ENCODE measurements around the gene BECN2.

- TF ChIP-seq, protein P1, sequence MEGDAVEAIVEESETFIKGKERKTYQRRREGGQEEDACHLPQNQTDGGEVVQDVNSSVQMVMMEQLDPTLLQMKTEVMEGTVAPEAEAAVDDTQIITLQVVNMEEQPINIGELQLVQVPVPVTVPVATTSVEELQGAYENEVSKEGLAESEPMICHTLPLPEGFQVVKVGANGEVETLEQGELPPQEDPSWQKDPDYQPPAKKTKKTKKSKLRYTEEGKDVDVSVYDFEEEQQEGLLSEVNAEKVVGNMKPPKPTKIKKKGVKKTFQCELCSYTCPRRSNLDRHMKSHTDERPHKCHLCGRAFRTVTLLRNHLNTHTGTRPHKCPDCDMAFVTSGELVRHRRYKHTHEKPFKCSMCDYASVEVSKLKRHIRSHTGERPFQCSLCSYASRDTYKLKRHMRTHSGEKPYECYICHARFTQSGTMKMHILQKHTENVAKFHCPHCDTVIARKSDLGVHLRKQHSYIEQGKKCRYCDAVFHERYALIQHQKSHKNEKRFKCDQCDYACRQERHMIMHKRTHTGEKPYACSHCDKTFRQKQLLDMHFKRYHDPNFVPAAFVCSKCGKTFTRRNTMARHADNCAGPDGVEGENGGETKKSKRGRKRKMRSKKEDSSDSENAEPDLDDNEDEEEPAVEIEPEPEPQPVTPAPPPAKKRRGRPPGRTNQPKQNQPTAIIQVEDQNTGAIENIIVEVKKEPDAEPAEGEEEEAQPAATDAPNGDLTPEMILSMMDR (IDR thresholded peaks at IDR 0.05), result no peak
- TF ChIP-seq POLR2AphosphoS5 (IDR thresholded peaks at IDR 0.05) (no peak), POLR2A (IDR thresholded peaks at IDR 0.05) (no peak), EP300 (IDR thresholded peaks at IDR 0.05) (no peak)
Measured at GRCh38 chr1:241972703-241973369, 15.3 kb downstream of the BECN2 start.

Data from gastroesophageal sphincter (tissue), 3 donors.